Activated naive CD8-positive, alpha-beta T cell treated with anti-CD3 and anti-CD28 coated beads, Interleukin-2, amount 50 U/mL, for 24 hours (primary cell): ENCODE measurements around the gene SLC15A4.

Experiments used
- ATAC-seq: fragments of 150-1000 bp; cut with Tn5 transposase; one replicate; pipeline ENCODE4 v1.10.0; 2021
- DNase-seq: peaks from one replicate; pipeline ENCODE4 v3.0.0; 2021
- H3K27ac Mint-ChIP-seq: one replicate; pipeline ENCODE4 v1.8.0; 2021; ENCODE audit warnings: mild to moderate bottlenecking, mixed read lengths
- H3K27me3 Mint-ChIP-seq: one replicate; pipeline ENCODE4 v1.8.0; 2021; ENCODE audit warnings: mixed read lengths
- H3K36me3 Mint-ChIP-seq: one replicate; pipeline ENCODE4 v1.8.0; 2021; ENCODE audit warnings: low read depth, mixed read lengths
- H3K4me1 Mint-ChIP-seq: one replicate; pipeline ENCODE4 v1.8.0; 2021; ENCODE audit warnings: mixed read lengths
- H3K4me3 Mint-ChIP-seq: one replicate; pipeline ENCODE4 v1.8.0; 2021; ENCODE audit warnings: mild to moderate bottlenecking, moderate library complexity, mixed read lengths
- H3K9me3 Mint-ChIP-seq: one replicate; pipeline ENCODE4 v1.8.0; 2021; ENCODE audit warnings: mixed read lengths

The SLC15A4 gene

GRCh38 chr12:128823916-128824839 lies at the start of gene SLC15A4:
SLC15A4 (minus strand) TSS chr12:128823958; CDS start chr12:128823943, 15 bp downstream.
- DNase-seq (peak; percentile 95), ATAC-seq (peak; percentile 98)
- H3K9me3 Mint-ChIP-seq = no peaks in the 10 kb centered on the region
- H3K27me3 Mint-ChIP-seq = peaks cover 6% of the 10 kb centered on the region
- peak within 1 kb of the TSS; percentile 83 for H3K4me3 Mint-ChIP-seq
- peak within 1 kb of the TSS; percentile 73 for H3K27ac Mint-ChIP-seq
- H3K36me3 Mint-ChIP-seq = peaks cover 24% of the 10 kb centered on the region
- H3K4me1 Mint-ChIP-seq = peaks cover 39% of the 10 kb centered on the region

- no peak overlapping the region for H3K27ac Mint-ChIP-seq
Observed at GRCh38 chr12:128872303-128872702, 48.5 kb upstream of the SLC15A4 start.

DNA sequence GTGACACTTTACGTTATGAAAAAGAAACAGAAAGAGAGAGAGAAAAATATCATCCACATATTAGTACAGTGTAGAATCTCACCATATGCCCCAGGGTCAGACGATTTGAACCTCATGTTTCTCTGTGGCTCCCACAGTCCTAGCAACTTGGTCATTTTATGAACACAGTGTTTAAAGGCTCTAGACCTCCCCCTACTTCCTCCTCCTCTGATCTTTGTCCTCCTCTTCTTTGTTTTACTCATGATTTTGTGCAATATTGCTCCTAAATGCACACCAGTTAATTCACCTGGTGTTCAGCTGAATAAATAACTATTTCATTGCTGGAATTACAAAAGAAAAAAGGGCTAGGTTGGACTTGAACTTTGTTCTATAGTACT lies 47.7 kb upstream of the SLC15A4 start:
- H3K4me1 Mint-ChIP-seq = no peaks in the 10 kb centered on the region
- peaks cover 3% of the 10 kb centered on the region for H3K27me3 Mint-ChIP-seq
- DNase-seq (no peak), ATAC-seq (no peak)
- no peak overlapping the region for H3K27ac Mint-ChIP-seq
- no peak overlapping the region for H3K4me3 Mint-ChIP-seq
- peaks cover 12% of the 10 kb centered on the region for H3K9me3 Mint-ChIP-seq
- peaks cover 3% of the 10 kb centered on the region for H3K36me3 Mint-ChIP-seq

More at GRCh38 chr12:128872303-128872702, 48.5 kb upstream of the SLC15A4 start:
- Mint-ChIP-seq H3K27me3 (peaks cover 3% of the 10 kb centered on the region), H3K9me3 (peaks cover 20% of the 10 kb centered on the region), H3K36me3 (peaks cover 3% of the 10 kb centered on the region), H3K4me3 (no peak overlapping the region), H3K4me1 (no peaks in the 10 kb centered on the region)
- DNase-seq = no peak
- ATAC-seq = no peak

DNA sequence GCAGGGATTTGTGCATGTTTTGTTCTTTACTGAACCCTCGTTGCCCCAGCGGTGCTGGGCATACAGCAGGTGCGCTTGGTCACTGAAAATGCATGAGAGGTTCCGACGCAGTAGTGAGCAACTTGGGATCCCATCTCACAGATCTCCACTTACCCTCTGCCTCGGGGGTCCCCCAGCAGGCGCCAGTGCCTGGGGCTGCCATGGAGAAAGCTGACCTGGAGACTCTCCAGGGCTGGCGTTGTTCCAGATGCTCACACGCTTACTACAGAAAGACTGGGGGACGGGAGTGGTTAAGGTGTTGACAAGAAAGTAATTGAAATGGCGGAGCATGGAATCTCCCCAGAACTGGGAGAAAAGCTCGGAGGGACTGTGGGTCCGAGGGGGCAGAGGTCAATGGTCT lies 43.7 kb upstream of the SLC15A4 start:
- no peak overlapping the region for H3K4me3 Mint-ChIP-seq
- H3K9me3 Mint-ChIP-seq = no peaks in the 10 kb centered on the region
- no peaks in the 10 kb centered on the region for H3K36me3 Mint-ChIP-seq
- DNase-seq (no peak), ATAC-seq (no peak)
- no peak overlapping the region for H3K27ac Mint-ChIP-seq
- peaks cover 4% of the 10 kb centered on the region for H3K27me3 Mint-ChIP-seq
- no peaks in the 10 kb centered on the region for H3K4me1 Mint-ChIP-seq

DNA sequence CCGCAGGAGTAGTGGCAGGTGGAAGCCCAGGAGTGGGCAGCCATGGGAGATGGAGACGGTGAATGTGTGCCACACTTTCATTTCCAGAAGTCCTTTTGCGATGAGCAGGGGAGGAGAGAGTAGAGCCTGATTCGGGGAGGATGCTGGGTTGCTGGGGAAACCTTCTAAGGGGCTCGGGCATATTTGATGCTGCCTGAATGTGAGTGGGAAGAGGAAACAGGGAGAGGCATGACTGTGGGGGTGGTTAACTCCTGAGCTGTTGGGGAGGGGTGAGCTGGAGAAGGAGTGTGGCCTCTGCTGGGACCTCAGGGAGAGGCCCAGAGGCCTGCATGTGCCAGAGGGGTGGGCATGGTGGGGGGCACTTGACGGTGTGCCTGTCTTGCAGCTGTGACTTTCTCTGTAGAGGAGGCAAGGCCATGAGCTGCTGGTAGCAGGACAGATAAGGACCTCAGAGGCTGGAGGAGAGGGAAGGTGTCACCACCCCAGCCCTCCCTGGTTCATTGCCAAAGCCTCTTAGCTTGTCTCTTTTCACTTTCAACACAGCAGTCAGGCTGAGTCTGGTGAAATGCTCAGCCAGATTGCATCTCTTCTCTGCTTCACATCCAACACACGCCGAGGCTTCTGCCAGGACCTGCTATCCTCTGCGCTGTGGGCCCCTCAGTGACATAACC lies 40.9 kb upstream of the SLC15A4 start:
- Mint-ChIP-seq H3K27me3 (peaks cover 4% of the 10 kb centered on the region), H3K4me3 (no peak overlapping the region), H3K27ac (no peak overlapping the region), H3K36me3 (no peaks in the 10 kb centered on the region), H3K9me3 (no peaks in the 10 kb centered on the region), H3K4me1 (no peaks in the 10 kb centered on the region)
- DNase-seq (no peak), ATAC-seq (no peak)

DNA sequence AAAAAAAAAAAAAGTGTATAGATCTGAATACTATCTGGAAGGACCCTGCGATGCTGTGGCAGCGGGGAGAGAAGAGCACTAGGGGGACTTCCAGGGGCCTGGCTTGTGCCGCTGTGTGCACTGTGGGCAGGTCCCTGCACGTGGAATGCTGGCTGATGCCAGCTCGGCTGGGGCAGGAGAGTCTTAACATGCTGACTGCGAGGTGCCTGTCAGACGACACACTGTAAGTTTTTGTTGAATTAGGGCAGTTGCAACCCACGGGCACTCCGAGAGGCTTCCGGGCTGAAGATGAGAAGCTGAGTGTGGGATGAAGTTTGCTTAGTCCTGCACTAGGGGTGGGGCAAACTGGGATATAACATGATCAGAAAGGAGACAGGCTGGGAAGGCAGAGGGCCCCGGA lies 40.2 kb upstream of the SLC15A4 start:
- Mint-ChIP-seq H3K36me3 (no peaks in the 10 kb centered on the region), H3K4me3 (no peak overlapping the region), H3K27ac (no peak overlapping the region), H3K9me3 (no peaks in the 10 kb centered on the region), H3K4me1 (no peaks in the 10 kb centered on the region), H3K27me3 (peaks cover 5% of the 10 kb centered on the region)
- no peak for ATAC-seq
- DNase-seq = no peak

GRCh38 chr12:128861226-128862016 lies 37.7 kb upstream of the SLC15A4 start:
- Mint-ChIP-seq H3K36me3 (no peaks in the 10 kb centered on the region), H3K27ac (no peak overlapping the region), H3K9me3 (no peaks in the 10 kb centered on the region), H3K27me3 (peaks cover 14% of the 10 kb centered on the region), H3K4me3 (no peak overlapping the region), H3K4me1 (no peaks in the 10 kb centered on the region)
- DNase-seq (no peak), ATAC-seq (no peak)

DNA sequence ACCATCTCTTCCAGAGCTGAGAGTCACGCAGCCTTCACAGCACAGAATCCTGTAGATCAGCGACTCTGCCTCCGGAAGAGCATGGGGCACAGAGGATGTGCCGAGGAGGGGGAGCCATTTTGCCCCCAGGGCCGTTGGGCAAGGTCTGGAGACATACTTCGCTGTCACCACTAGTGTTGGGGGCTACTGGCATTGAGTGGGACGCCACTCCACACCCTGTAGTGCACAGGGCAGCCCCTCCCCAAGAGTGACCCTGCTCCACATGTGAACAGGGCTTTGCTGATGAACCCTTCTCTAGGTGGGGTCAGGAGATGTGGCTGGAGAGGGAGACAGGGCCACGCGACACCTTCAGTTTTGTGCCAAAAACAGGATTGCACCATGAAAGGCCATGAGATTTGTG lies 35.6 kb upstream of the SLC15A4 start:
- no peak overlapping the region for H3K4me3 Mint-ChIP-seq
- ATAC-seq = no peak
- H3K27ac Mint-ChIP-seq = no peak overlapping the region
- no peaks in the 10 kb centered on the region for H3K4me1 Mint-ChIP-seq
- H3K36me3 Mint-ChIP-seq = no peaks in the 10 kb centered on the region
- DNase-seq = no peak
- peaks cover 22% of the 10 kb centered on the region for H3K27me3 Mint-ChIP-seq
- no peaks in the 10 kb centered on the region for H3K9me3 Mint-ChIP-seq

GRCh38 chr12:128857133-128857763 lies 33.5 kb upstream of the SLC15A4 start:
- H3K9me3 Mint-ChIP-seq = no peaks in the 10 kb centered on the region
- H3K4me1 Mint-ChIP-seq = no peaks in the 10 kb centered on the region
- ATAC-seq (no peak), DNase-seq (no peak)
- H3K27me3 Mint-ChIP-seq = peaks cover 30% of the 10 kb centered on the region
- no peak overlapping the region for H3K4me3 Mint-ChIP-seq
- no peak overlapping the region for H3K27ac Mint-ChIP-seq
- H3K36me3 Mint-ChIP-seq = no peaks in the 10 kb centered on the region

GRCh38 chr12:128856791-128857078 lies 33.0 kb upstream of the SLC15A4 start:
- ATAC-seq = no peak
- H3K4me1 Mint-ChIP-seq = no peaks in the 10 kb centered on the region

GRCh38 chr12:128856035-128856790 lies 32.5 kb upstream of the SLC15A4 start:
- H3K36me3 Mint-ChIP-seq = no peaks in the 10 kb centered on the region
- no peaks in the 10 kb centered on the region for H3K9me3 Mint-ChIP-seq
- H3K27me3 Mint-ChIP-seq = peaks cover 37% of the 10 kb centered on the region
- ATAC-seq (no peak), DNase-seq (no peak)
- no peak overlapping the region for H3K27ac Mint-ChIP-seq
- no peaks in the 10 kb centered on the region for H3K4me1 Mint-ChIP-seq
- no peak overlapping the region for H3K4me3 Mint-ChIP-seq

More at GRCh38 chr12:128856791-128857078, 33.0 kb upstream of the SLC15A4 start:
- no peak for DNase-seq
- no peak overlapping the region for H3K27ac Mint-ChIP-seq
- H3K9me3 Mint-ChIP-seq = no peaks in the 10 kb centered on the region
- H3K4me3 Mint-ChIP-seq = no peak overlapping the region
- no peaks in the 10 kb centered on the region for H3K36me3 Mint-ChIP-seq
- peaks cover 34% of the 10 kb centered on the region for H3K27me3 Mint-ChIP-seq

GRCh38 chr12:128853600-128854197 lies 29.9 kb upstream of the SLC15A4 start:
- no peak for DNase-seq
- peak overlapping the region; percentile 32 for H3K4me3 Mint-ChIP-seq
- no peaks in the 10 kb centered on the region for H3K36me3 Mint-ChIP-seq
- no peak overlapping the region for H3K27ac Mint-ChIP-seq
- ATAC-seq = no peak
- no peaks in the 10 kb centered on the region for H3K9me3 Mint-ChIP-seq
- no peaks in the 10 kb centered on the region for H3K4me1 Mint-ChIP-seq
- H3K27me3 Mint-ChIP-seq = peaks cover 38% of the 10 kb centered on the region

DNA sequence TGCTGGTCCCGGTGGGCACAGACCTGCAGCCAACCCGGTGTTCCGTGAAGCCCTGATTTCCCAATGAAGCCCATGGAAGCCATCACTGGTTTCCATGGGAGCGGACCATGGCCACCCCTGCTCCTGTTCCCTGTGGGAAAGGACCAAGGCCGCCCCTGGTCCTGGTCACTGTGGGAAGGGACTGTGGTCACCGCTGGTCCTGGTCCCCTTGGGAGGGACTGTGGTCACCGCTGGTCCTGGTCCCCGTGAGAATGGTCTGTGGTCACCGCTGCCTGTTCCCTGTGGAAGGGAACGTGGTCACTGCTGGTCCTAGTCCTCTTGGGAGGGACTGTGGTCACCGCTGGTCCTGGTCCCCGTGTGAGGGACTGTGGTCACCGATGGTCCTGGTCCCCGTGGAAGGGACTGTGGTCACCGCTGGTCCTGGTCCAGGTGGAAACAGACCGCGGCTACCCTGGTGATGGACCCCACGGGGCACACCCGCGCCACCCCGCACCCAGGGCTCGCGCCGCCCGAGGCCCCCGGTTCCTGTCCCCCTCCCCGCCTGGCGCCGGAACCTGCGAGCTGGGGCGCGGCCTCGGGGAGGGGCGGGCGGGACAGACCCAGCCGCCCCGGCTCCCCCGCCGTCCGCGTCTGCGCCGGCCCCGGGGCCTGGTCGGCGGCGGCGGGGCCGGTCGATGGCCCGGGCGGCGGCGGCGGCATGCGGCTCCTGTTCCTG lies 29.3 kb upstream of the SLC15A4 start, which contains the start of gene GLT1D1:
GLT1D1 (plus strand) TSS at position 594 of the 715 bp plus-strand sequence; CDS start at position 698, 104 bp downstream.
- H3K4me1 Mint-ChIP-seq = no peaks in the 10 kb centered on the region
- DNase-seq = no peak
- H3K36me3 Mint-ChIP-seq = no peaks in the 10 kb centered on the region
- peaks cover 36% of the 10 kb centered on the region for H3K27me3 Mint-ChIP-seq
- peak within 1 kb of the TSS; percentile 32 for H3K4me3 Mint-ChIP-seq
- H3K9me3 Mint-ChIP-seq = no peaks in the 10 kb centered on the region
- no peak for ATAC-seq
- no peak within 1 kb of the TSS for H3K27ac Mint-ChIP-seq
